ENCODE measurements around the gene HOXA13.
A peak's percentile ranks its signal among the peaks of the same experiment; 100 is the strongest.

DNA sequence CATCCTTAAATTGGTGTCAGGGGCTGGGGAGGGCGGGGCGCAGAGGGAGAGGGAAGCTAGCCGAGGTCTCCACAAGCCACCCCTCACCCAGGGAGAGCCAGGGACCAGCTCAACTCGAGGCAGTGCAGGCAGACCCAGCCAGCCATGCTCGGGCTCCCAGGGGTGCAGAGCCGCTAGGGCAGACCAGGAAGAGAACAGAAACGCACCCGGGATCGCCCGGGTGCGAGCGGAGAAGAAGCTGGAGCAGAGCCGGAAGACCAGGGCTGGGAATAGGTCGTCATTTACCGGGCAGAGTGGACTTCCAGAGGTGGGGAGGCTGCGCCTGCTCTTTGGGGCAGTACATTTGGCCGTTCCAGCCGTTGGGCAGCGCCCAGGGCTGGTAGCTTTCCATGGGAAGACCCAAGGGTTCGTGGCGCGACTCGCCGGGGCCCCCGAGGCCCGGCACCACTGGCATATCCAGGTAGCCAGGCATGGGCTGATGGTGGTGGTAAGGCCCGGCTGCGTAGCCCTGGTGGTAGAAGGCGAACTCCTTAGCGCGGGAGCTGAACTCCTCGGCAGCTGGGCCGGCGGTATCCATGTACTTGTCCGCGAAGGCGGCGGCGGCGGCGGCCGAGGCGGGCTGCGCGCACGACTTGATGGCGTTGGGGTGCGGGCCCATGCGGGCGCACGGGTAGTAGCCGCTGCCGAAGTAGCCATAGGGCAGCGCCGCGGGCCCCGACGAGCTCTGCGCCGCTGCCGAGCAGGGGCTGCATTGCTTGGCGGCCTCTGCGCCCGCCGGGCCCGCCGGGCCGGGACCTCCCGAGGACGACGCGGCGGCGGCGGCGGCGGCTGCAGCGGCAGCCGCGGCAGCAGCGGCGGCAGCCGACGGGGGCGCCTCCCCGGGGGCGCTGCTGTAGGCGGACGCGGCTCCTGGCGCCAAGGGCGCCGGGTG is 755 bp downstream of the HOXA13 start:
- TF ChIP-seq, protein P1, sequence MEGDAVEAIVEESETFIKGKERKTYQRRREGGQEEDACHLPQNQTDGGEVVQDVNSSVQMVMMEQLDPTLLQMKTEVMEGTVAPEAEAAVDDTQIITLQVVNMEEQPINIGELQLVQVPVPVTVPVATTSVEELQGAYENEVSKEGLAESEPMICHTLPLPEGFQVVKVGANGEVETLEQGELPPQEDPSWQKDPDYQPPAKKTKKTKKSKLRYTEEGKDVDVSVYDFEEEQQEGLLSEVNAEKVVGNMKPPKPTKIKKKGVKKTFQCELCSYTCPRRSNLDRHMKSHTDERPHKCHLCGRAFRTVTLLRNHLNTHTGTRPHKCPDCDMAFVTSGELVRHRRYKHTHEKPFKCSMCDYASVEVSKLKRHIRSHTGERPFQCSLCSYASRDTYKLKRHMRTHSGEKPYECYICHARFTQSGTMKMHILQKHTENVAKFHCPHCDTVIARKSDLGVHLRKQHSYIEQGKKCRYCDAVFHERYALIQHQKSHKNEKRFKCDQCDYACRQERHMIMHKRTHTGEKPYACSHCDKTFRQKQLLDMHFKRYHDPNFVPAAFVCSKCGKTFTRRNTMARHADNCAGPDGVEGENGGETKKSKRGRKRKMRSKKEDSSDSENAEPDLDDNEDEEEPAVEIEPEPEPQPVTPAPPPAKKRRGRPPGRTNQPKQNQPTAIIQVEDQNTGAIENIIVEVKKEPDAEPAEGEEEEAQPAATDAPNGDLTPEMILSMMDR (conservative IDR thresholded peaks at IDR 0.05; ENCODE audit: low read depth in 2 of 2): no peak
- TF ChIP-seq EZH2 (IDR thresholded peaks at IDR 0.05; ENCODE audit: low read depth, unreplicated experiment): peak; percentile 98
- no peak for TF ChIP-seq POLR2AphosphoS5 (IDR thresholded peaks at IDR 0.05; ENCODE audit: low read depth)
- TF ChIP-seq, protein P2, sequence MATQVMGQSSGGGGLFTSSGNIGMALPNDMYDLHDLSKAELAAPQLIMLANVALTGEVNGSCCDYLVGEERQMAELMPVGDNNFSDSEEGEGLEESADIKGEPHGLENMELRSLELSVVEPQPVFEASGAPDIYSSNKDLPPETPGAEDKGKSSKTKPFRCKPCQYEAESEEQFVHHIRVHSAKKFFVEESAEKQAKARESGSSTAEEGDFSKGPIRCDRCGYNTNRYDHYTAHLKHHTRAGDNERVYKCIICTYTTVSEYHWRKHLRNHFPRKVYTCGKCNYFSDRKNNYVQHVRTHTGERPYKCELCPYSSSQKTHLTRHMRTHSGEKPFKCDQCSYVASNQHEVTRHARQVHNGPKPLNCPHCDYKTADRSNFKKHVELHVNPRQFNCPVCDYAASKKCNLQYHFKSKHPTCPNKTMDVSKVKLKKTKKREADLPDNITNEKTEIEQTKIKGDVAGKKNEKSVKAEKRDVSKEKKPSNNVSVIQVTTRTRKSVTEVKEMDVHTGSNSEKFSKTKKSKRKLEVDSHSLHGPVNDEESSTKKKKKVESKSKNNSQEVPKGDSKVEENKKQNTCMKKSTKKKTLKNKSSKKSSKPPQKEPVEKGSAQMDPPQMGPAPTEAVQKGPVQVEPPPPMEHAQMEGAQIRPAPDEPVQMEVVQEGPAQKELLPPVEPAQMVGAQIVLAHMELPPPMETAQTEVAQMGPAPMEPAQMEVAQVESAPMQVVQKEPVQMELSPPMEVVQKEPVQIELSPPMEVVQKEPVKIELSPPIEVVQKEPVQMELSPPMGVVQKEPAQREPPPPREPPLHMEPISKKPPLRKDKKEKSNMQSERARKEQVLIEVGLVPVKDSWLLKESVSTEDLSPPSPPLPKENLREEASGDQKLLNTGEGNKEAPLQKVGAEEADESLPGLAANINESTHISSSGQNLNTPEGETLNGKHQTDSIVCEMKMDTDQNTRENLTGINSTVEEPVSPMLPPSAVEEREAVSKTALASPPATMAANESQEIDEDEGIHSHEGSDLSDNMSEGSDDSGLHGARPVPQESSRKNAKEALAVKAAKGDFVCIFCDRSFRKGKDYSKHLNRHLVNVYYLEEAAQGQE (IDR thresholded peaks at IDR 0.05; ENCODE audit: unreplicated experiment): no peak
- no peak for TF ChIP-seq ZNF114 (CRISPR knock-in tag; IDR thresholded peaks at IDR 0.05)
- TF ChIP-seq JUNB (IDR thresholded peaks at IDR 0.05; ENCODE audit: unreplicated experiment): no peak
- peak; percentile 100 for TF ChIP-seq EZH2phosphoT487 (IDR thresholded peaks at IDR 0.05; ENCODE audit: unreplicated experiment)
- TF ChIP-seq CREB1 (CRISPR knock-in tag; IDR thresholded peaks at IDR 0.05; ENCODE audit: low read depth): no peak
- no peak for TF ChIP-seq STAT1 (IDR thresholded peaks at IDR 0.05; ENCODE audit: unreplicated experiment)
- TF ChIP-seq, protein P3, sequence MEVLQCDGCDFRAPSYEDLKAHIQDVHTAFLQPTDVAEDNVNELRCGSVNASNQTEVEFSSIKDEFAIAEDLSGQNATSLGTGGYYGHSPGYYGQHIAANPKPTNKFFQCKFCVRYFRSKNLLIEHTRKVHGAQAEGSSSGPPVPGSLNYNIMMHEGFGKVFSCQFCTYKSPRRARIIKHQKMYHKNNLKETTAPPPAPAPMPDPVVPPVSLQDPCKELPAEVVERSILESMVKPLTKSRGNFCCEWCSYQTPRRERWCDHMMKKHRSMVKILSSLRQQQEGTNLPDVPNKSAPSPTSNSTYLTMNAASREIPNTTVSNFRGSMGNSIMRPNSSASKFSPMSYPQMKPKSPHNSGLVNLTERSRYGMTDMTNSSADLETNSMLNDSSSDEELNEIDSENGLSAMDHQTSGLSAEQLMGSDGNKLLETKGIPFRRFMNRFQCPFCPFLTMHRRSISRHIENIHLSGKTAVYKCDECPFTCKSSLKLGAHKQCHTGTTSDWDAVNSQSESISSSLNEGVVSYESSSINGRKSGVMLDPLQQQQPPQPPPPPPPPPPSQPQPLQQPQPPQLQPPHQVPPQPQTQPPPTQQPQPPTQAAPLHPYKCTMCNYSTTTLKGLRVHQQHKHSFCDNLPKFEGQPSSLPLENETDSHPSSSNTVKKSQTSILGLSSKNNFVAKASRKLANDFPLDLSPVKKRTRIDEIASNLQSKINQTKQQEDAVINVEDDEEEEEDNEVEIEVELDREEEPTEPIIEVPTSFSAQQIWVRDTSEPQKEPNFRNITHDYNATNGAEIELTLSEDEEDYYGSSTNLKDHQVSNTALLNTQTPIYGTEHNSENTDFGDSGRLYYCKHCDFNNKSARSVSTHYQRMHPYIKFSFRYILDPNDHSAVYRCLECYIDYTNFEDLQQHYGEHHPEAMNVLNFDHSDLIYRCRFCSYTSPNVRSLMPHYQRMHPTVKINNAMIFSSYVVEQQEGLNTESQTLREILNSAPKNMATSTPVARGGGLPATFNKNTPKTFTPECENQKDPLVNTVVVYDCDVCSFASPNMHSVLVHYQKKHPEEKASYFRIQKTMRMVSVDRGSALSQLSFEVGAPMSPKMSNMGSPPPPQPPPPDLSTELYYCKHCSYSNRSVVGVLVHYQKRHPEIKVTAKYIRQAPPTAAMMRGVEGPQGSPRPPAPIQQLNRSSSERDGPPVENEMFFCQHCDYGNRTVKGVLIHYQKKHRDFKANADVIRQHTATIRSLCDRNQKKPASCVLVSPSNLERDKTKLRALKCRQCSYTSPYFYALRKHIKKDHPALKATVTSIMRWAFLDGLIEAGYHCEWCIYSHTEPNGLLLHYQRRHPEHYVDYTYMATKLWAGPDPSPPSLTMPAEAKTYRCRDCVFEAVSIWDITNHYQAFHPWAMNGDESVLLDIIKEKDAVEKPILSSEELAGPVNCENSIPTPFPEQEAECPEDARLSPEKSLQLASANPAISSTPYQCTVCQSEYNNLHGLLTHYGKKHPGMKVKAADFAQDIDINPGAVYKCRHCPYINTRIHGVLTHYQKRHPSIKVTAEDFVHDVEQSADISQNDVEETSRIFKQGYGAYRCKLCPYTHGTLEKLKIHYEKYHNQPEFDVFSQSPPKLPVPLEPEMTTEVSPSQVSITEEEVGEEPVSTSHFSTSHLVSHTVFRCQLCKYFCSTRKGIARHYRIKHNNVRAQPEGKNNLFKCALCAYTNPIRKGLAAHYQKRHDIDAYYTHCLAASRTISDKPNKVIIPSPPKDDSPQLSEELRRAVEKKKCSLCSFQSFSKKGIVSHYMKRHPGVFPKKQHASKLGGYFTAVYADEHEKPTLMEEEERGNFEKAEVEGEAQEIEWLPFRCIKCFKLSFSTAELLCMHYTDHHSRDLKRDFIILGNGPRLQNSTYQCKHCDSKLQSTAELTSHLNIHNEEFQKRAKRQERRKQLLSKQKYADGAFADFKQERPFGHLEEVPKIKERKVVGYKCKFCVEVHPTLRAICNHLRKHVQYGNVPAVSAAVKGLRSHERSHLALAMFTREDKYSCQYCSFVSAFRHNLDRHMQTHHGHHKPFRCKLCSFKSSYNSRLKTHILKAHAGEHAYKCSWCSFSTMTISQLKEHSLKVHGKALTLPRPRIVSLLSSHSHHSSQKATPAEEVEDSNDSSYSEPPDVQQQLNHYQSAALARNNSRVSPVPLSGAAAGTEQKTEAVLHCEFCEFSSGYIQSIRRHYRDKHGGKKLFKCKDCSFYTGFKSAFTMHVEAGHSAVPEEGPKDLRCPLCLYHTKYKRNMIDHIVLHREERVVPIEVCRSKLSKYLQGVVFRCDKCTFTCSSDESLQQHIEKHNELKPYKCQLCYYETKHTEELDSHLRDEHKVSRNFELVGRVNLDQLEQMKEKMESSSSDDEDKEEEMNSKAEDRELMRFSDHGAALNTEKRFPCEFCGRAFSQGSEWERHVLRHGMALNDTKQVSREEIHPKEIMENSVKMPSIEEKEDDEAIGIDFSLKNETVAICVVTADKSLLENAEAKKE (CRISPR knock-in tag; IDR thresholded peaks at IDR 0.05): no peak

Data from GM23338 (cell line).